Spleen (tissue), 11 donors: Measurements from ENCODE around the gene TLR1. TPM values are rescaled to one million over a fixed set of nuclear protein-coding genes. Genes with fewer than 3 reads are reported as not detected.
A peak's percentile ranks its signal among the peaks of the same experiment; 100 is the strongest.

ENCODE experiments used
- DNase-seq: peaks from one replicate; pipeline ENCODE4 v3.0.0-alpha.2; 2020
- H3K27ac ChIP-seq, 8 donors: fragments of 200-600 bp; sonication (generic) in 7 of 8; 1 replicate in 4 of 8; 2 replicates in 4 of 8; pipeline versions ENCODE4 v1.5.0 to v1.8.0; 2016 to 2021; ENCODE audit warnings: inconsistent platforms in 4 of 8, mild to moderate bottlenecking in 4 of 8, moderate library complexity in 1 of 8
- H3K27me3 ChIP-seq, 7 donors: fragments of 200-600 bp; sonication (generic) in 6 of 7; replicated peaks in 1 of 7; 1 replicate in 4 of 7; 2 replicates in 3 of 7; pipeline versions ENCODE4 v1.5.0 to v1.8.0; 2016 to 2021; ENCODE audit warnings: inconsistent platforms in 3 of 7, mild to moderate bottlenecking in 1 of 7
- H3K36me3 ChIP-seq, 6 donors: fragments of 200-600 bp; sonication (generic) in 5 of 6; 1 replicate in 4 of 6; 2 replicates in 2 of 6; pipeline versions ENCODE4 v1.5.0 to v1.8.0; 2016 to 2021; ENCODE audit warnings: inconsistent platforms in 2 of 6
- H3K4me1 ChIP-seq, 6 donors: fragments of 200-600 bp; sonication (generic) in 5 of 6; 1 replicate in 3 of 6; 2 replicates in 3 of 6; pipeline versions ENCODE4 v1.5.0 to v1.8.0; 2016 to 2021; ENCODE audit warnings: inconsistent platforms in 3 of 6
- H3K4me3 ChIP-seq, 8 donors: fragments of 200-600 bp; sonication (generic) in 7 of 8; 1 replicate in 4 of 8; 2 replicates in 4 of 8; pipeline versions ENCODE4 v1.5.0 to v1.8.0; 2016 to 2021; ENCODE audit warnings: inconsistent platforms in 4 of 8, mild to moderate bottlenecking in 4 of 8, moderate library complexity in 2 of 8
- H3K9me3 ChIP-seq, 8 donors: fragments of 200-600 bp; sonication (generic) in 7 of 8; 1 replicate in 4 of 8; 2 replicates in 4 of 8; pipeline versions ENCODE4 v1.5.0 to v1.8.0; 2016 to 2021; ENCODE audit warnings: inconsistent platforms in 4 of 8
- POLR2A ChIP-seq, 3 donors: fragments of 450-650 bp; IDR thresholded peaks; one replicate each; pipeline ENCODE4 v1.5.1; 2017; ENCODE audit warnings: antibody characterized with exemption in 3 of 3, mild to moderate bottlenecking in 1 of 3
- POLR2AphosphoS5 ChIP-seq, 3 donors: sonication (generic); formaldehyde crosslinking; IDR thresholded peaks; one replicate each; pipeline ENCODE4 v1.5.1; 2017; ENCODE audit warnings: antibody characterized with exemption in 3 of 3
- WGBS, 5 donors: extraction: QIAGEN DNeasy Blood & Tissue Kit in 3 of 5; methylation state at CpG; one replicate each; pipeline versions ENCODE4 v1.1.5 to v1.1.7; 2013 to 2018; 5-methylcytosine and 5-hydroxymethylcytosine counted together
- intact Hi-C: fragments of 100-400 bp; cut with DNase I; formaldehyde crosslinking; loops from one replicate; pipeline ENCODE4 v1.15.0; 2023; ENCODE audit warnings: low total_unique reads
- polyA plus RNA-seq, 3 donors: library from polyadenylated mRNA; stranded (reverse); fragments of 200-250 nt; gene quantifications; one replicate each; pipeline ENCODE4 v1.2.1, GENCODE V29; 2013
- total RNA-seq, 7 donors: library from RNA; depleted of rRNA in 3 of 7; stranded (reverse); fragments of >200 nt in 3 of 7; fragmentation: NEBNext Ultra II Directional in 4 of 7; extraction: Animal tissue kit (Norgen Biotek cat#: 25700) in 4 of 7; gene quantifications; one replicate each; pipeline versions ENCODE4 v1.1.0 to v1.2.1, GENCODE V29; 2016 to 2021
- TF ChIP-seq, protein P1 (sequence below), 11 experiments: fragments of 200-600 bp in 7 of 11; fragments of 450-650 bp in 4 of 11; sonication (generic) in 4 of 11; IDR thresholded peaks in 8 of 11; conservative IDR thresholded peaks in 3 of 11; 1 replicate in 7 of 11; 2 replicates in 4 of 11; pipeline versions ENCODE4 v1.4.0 to v1.8.0; 2016 to 2021; ENCODE audit warnings: antibody characterized with exemption in 11 of 11, inconsistent platforms in 4 of 11, mild to moderate bottlenecking in 1 of 11
- donor health status: healthy with polysubstance abuse.
- donor health status: DM: no; HTN: no; CAD: no; lungs with moderate emphysema.
- donor health status: DM: no; HTN: no; CAD: no.
- donor health status: Bipolar disorder and iron deficiency.
- donor health status: healthy.
- donor health status: DM: no; HTN: no; CAD: no.
- donor health status: DM: yes; HTN: yes; CAD: no.

The TLR1 gene
- total and polyA plus RNA-seq, 10 donors = 7.6 to 190 (median 94.7) TPM

GRCh38 chr4:38837334-38837733 lies 32.7 kb upstream of the TLR1 start:
- intact Hi-C loops = no loop called here
- no peak overlapping the region for H3K4me3 ChIP-seq
- peak overlapping the region in 1 of 8 donors; percentile 10 for H3K27ac ChIP-seq
- peaks cover 0 to 43% (median 0%) of the 10 kb centered on the region in 6 donors for H3K36me3 ChIP-seq
- peaks cover 0 to 50% (median 40%) of the 10 kb centered on the region in 8 donors for H3K9me3 ChIP-seq
- H3K4me1 ChIP-seq = peaks cover 0 to 28% (median 7%) of the 10 kb centered on the region in 6 donors
- TF ChIP-seq, protein P1, sequence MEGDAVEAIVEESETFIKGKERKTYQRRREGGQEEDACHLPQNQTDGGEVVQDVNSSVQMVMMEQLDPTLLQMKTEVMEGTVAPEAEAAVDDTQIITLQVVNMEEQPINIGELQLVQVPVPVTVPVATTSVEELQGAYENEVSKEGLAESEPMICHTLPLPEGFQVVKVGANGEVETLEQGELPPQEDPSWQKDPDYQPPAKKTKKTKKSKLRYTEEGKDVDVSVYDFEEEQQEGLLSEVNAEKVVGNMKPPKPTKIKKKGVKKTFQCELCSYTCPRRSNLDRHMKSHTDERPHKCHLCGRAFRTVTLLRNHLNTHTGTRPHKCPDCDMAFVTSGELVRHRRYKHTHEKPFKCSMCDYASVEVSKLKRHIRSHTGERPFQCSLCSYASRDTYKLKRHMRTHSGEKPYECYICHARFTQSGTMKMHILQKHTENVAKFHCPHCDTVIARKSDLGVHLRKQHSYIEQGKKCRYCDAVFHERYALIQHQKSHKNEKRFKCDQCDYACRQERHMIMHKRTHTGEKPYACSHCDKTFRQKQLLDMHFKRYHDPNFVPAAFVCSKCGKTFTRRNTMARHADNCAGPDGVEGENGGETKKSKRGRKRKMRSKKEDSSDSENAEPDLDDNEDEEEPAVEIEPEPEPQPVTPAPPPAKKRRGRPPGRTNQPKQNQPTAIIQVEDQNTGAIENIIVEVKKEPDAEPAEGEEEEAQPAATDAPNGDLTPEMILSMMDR (IDR thresholded peaks at IDR 0.05 in 8 of 11, conservative IDR thresholded peaks at IDR 0.05 in 3 of 11) = no peak
- no peak for TF ChIP-seq POLR2A (IDR thresholded peaks at IDR 0.05)
- TF ChIP-seq POLR2AphosphoS5 (IDR thresholded peaks at IDR 0.05) = no peak
- no peak for DNase-seq
- no peaks in the 10 kb centered on the region for H3K27me3 ChIP-seq

GRCh38 chr4:38834570-38834969 lies 30.0 kb upstream of the TLR1 start:
- WGBS, 5 donors = 92 to 97% (median 94%) methylated on average over 4 of the region's 4 CpGs
- intact Hi-C loops = no loop called here
- TF ChIP-seq, protein P1 (IDR thresholded peaks at IDR 0.05 in 8 of 11, conservative IDR thresholded peaks at IDR 0.05 in 3 of 11) = no peak
- no peak for TF ChIP-seq POLR2A (IDR thresholded peaks at IDR 0.05)
- TF ChIP-seq POLR2AphosphoS5 (IDR thresholded peaks at IDR 0.05) = no peak

GRCh38 chr4:38832624-38833528 lies 28.3 kb upstream of the TLR1 start:
- 85 to 95% (median 91%) methylated on average over 3 to 7 of the region's 7 CpGs for WGBS, 5 donors
- no peak overlapping the region for H3K27ac ChIP-seq
- intact Hi-C loops = no loop called here
- no peak overlapping the region for H3K4me3 ChIP-seq
- no peaks in the 10 kb centered on the region for H3K27me3 ChIP-seq
- peak in 1 of 3 donors; percentile 25 for TF ChIP-seq POLR2AphosphoS5 (IDR thresholded peaks at IDR 0.05)
- TF ChIP-seq POLR2A (IDR thresholded peaks at IDR 0.05) = no peak
- TF ChIP-seq, protein P1 (IDR thresholded peaks at IDR 0.05 in 8 of 11, conservative IDR thresholded peaks at IDR 0.05 in 3 of 11) = peak in 1 of 11 experiments; percentile 12
- peaks cover 0 to 16% (median 0%) of the 10 kb centered on the region in 6 donors for H3K4me1 ChIP-seq
- no peak for DNase-seq
- peaks cover 0 to 53% (median 5%) of the 10 kb centered on the region in 6 donors for H3K36me3 ChIP-seq
- H3K9me3 ChIP-seq = peaks cover 0 to 45% (median 40%) of the 10 kb centered on the region in 8 donors

More at GRCh38 chr4:38834570-38834969, 30.0 kb upstream of the TLR1 start:
- no peak for DNase-seq
- Histone ChIP-seq H3K27ac (no peak overlapping the region), H3K9me3 (peaks cover 0 to 50% (median 40%) of the 10 kb centered on the region in 8 donors), H3K4me1 (peaks cover 0 to 33% (median 7%) of the 10 kb centered on the region in 6 donors), H3K36me3 (peaks cover 0 to 36% (median 1%) of the 10 kb centered on the region in 6 donors), H3K4me3 (no peak overlapping the region), H3K27me3 (no peaks in the 10 kb centered on the region)

DNA sequence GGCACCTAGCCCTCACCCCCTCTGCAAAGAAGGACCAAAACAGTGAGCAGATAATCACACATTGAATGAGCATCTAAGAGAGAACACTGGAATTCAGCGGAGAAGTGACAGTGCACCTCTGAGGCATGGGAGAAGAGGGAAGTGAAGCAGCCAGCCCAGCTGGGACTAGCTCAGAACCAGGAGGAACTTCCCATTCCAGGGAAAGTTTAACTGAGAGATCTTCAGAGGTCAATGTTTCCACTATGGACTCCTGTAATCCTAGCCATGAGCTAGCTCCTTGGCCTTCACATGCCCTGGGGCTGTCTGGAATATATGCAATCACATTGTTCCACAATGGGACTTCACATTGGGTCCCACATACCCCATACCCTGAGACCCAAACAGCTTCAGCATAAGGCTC lies 27.6 kb upstream of the TLR1 start:
- Histone ChIP-seq H3K9me3 (peaks cover 0 to 38% (median 37%) of the 10 kb centered on the region in 8 donors), H3K4me3 (no peak overlapping the region), H3K27me3 (no peaks in the 10 kb centered on the region), H3K4me1 (peaks cover 0 to 15% (median 0%) of the 10 kb centered on the region in 6 donors), H3K36me3 (peaks cover 0 to 60% (median 8%) of the 10 kb centered on the region in 6 donors), H3K27ac (no peak overlapping the region)
- WGBS, 5 donors = 83 to 96% (median 89%) methylated on average over 1 of the region's 1 CpG
- intact Hi-C loops = no loop called here
- TF ChIP-seq, protein P1 (IDR thresholded peaks at IDR 0.05 in 8 of 11, conservative IDR thresholded peaks at IDR 0.05 in 3 of 11) = no peak
- TF ChIP-seq POLR2A (IDR thresholded peaks at IDR 0.05) (no peak), POLR2AphosphoS5 (IDR thresholded peaks at IDR 0.05) (no peak)
- DNase-seq = no peak
